ENCODE results near the gene SEC24D.

Gene SEC24D

GRCh38 chr4:118751629-118752323 is 84.2 kb downstream of the SEC24D start:
- DNase-seq (ENCODE audit: low spot score) = no peak

- no peak for DNase-seq (ENCODE audit: low spot score)
These were observed 86.5 kb downstream of the SEC24D start for GRCh38 chr4:118749347-118749988.

DNA sequence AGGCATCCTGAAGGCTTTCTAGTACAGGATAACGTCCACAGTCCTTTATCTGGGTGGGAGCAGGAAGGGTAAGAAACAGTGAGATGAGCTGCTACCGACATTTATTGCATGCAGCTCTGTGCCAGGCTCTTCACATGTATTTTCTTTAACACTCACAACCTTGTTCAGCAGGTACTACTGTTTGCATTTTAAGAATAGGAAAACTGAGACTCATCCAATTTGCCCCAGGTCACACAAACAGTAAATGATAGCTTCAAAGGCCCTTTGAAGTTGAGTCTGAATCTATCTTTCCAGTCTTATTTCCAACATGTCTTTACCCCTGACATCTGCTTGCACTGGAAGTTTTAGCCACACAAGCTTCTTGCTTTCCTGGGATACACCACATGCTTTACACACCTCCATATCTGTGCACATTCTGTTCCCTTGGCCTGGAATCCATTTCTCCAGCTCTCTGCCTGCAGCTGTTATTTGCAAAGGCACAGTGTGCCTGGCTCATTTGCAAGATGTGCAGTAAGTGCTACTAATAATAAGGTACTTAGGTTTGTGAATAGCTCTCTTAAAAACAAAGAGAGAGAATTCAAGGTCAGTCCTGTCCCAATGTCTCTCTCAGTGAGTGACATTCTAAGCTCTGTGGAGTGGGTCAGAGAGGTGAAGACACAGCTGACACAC is 89.5 kb downstream of the SEC24D start:
- DNase-seq (ENCODE audit: low spot score) = no peak

GRCh38 chr4:118745357-118745756 is 90.6 kb downstream of the SEC24D start:
- no peak for DNase-seq (ENCODE audit: low spot score)

DNA sequence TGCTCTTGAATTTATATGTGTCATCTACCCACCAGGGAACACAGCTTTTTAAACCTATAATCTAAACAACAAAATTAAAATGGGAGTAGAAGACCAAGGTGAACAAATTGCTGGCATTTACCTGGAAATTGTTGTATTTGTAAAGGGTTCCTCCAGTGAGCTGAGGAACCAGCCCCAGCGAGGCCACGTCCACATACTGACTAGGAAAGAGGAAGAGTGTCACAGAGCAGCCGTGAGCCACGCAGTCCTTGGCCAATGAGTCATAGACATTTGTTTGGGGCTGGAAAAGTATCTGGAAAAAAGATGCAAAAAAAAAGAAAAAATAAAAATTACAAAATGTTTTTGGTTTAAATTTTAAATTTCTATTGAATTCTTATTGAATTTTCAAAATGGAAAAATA is 92.1 kb downstream of the SEC24D start:
- no peak for DNase-seq (ENCODE audit: low spot score)

DNA sequence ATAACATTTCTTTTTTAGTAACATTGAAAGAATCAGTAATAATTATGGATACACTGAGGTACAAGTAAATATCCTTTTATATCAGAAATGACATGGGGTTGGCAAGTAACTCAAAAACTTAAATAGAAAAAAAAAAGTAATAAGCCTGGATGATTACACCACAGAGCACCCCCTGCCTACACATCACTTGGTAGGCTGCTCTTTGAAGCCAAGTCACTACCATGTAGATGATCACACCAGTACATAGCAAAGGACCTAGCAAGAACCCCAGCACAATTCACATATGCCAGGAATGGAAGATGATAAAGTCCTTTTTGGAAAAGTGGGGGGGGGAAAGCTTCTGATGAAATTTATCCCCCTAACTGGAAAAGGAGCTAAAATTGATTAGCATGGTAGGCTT is 93.9 kb downstream of the SEC24D start:
- DNase-seq (ENCODE audit: low spot score) = no peak

DNA sequence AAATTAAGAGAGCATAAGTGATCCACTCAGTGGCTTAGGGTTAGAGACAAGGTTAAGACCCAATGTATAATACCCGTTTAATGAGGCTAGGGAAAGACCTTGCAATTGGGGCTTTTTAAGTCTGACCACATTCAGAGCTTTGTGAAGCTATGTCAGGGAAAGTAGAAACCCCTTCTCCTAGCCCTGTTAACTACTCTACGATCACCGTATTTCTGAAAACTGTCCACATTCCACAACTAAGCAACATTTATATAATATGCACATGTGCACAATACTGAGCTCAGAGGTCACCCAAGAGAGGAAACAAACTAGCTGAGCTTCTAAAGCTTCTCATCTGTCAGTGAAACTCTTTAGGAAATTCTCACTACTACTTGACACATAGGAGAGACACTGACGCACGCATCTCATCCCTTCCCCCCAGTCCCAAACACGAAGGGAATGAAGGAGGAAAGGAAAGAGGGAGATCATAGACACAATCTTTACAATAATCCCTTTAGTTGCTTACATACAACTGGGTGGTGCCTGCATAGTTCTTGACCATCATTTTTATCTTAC is 94.5 kb downstream of the SEC24D start:
- no peak for DNase-seq (ENCODE audit: low spot score)

DNA sequence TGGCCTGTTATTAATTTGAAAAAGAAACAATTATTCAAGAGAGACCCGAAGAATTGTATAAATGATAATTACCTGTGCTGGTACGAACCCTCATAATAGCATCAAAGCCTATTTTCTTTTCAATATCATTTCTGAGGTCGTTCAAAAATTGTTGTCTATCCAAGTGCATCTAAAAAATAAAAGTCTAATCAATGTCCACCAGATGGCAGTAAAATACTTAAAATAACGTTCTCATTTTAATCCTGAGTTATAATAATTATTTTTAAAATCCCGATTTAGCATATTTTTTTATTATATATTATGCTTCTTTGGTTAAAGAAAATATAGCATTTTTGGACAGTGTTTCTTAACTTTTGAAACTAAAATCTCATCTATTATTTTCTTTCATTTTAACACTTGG is 95.1 kb downstream of the SEC24D start:
- no peak for DNase-seq (ENCODE audit: low spot score)

GRCh38 chr4:118739022-118739713 is 96.8 kb downstream of the SEC24D start:
- DNase-seq (ENCODE audit: low spot score) = no peak

DNA sequence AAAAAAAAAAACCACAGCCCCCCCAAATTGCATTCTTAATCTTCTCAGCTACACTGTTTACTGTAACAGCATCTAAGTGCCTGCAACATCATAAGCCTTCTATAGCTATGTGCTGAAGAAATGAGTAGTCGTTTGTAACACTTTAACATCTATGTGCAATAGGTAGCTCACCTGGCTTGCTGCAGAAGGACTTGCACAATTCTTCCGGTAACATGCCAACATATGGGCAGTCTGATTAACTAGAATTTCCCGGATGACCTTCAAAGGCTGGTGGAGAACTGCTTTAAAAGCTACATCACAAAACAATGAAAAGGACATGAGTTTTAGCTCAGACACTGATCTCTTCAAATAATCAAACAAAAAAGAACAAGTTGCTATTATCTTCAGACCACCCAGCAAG is 97.8 kb downstream of the SEC24D start:
- no peak for DNase-seq (ENCODE audit: low spot score)

DNA sequence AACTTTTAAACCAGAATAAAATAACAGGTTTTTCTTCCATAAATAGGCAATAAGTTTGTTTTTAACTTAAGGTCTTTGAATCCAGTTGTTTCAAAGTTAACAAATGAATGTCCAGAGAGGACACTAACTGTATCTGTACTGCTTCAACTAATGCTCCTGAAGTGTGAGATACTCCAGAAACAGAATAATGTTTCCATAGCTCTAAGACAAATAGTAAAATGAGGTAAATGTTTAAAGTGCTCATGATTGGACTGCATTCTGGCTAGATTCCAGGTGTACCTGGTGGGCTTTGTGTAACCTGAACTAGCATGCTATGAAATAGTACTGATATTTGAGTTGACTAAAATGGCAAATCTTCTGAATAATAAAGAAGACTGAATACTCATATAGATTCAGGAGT is 99.0 kb downstream of the SEC24D start:
- no peak for DNase-seq (ENCODE audit: low spot score)

- no peak for DNase-seq (ENCODE audit: low spot score)
These were observed 101.3 kb downstream of the SEC24D start for GRCh38 chr4:118734491-118735205.

GRCh38 chr4:118732591-118733330 is 103.2 kb downstream of the SEC24D start:
- DNase-seq (ENCODE audit: low spot score) = no peak

DNA sequence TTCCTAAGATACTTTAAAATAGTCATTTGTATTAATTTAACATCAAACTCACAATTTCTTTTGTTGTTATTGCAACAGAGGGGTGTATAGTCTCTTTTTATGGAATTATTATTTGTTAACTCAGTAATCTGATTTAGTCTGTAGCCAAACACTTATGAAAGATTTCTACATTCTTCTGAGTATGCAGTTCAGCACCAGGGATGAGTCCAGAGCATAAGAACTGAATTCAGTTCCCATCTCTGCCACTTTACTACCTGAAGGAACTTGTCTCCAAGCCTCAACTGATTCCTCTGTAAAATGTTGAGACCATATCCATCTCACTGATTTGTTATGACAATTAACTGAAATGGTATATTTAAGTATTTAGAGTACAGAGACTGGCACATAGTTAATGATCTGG is 105.2 kb downstream of the SEC24D start:
- no peak for DNase-seq (ENCODE audit: low spot score)

GRCh38 chr4:118729287-118730286 is 106.3 kb downstream of the SEC24D start:
- no peak for DNase-seq (ENCODE audit: low spot score)

DNA sequence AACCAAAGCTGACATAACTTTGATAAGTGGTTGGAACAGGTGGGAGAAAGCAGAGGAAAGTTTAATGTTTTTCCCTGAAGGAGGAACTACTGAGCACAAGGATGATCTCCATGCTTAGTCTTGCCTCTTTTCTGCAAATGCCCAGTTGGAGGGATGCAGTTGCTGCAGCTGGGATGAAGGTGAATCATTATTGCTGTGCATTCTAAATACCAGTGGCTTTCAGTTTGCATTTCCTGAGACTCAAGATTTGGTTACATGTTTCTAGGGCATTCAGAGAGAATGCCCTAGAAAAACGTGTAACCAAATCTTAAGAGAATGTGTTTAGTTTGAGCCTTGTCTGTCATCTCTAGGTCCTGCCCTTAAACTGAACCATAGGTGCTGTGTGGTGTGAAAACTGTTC is 108.6 kb downstream of the SEC24D start:
- DNase-seq (ENCODE audit: low spot score) = no peak

DNA sequence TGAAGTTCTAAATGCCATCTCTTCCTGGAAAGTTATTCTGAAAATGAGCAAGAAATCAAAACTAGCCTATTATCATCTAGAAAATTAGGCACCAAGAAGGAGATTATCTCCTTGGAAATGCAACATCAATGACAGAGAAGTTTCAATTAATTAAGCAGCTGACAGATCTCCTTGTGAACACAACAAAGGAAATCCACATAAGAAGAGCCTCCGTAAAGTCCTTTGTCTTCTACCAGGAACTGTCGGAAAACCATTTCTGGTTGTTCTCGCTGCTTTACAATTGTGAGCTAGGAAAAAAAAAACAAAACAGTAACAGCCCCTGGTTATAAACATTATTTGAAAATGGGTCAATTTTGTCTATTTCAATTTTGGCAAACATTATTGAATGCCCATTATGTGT is 112.6 kb downstream of the SEC24D start:
- no peak for DNase-seq (ENCODE audit: low spot score)

DNA sequence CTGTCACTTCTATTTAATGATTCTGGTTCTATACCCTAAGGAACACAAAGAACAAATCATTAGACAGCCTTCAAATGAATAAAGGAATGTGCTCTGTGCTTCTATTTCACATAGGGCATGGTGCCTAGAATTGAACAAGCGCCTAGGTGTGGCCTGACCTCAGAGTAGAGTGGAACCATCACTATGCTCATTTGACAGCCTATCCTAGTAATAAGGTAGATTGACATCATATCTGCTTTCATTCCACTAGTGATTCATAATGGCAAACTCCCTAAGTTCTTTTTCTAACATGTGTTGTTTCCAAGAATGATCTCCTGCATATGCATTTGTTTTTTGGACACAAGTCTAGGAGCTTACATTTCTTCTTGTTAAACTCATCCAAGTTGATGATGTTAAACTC is 114.2 kb downstream of the SEC24D start:
- DNase-seq (ENCODE audit: low spot score) = no peak

DNA sequence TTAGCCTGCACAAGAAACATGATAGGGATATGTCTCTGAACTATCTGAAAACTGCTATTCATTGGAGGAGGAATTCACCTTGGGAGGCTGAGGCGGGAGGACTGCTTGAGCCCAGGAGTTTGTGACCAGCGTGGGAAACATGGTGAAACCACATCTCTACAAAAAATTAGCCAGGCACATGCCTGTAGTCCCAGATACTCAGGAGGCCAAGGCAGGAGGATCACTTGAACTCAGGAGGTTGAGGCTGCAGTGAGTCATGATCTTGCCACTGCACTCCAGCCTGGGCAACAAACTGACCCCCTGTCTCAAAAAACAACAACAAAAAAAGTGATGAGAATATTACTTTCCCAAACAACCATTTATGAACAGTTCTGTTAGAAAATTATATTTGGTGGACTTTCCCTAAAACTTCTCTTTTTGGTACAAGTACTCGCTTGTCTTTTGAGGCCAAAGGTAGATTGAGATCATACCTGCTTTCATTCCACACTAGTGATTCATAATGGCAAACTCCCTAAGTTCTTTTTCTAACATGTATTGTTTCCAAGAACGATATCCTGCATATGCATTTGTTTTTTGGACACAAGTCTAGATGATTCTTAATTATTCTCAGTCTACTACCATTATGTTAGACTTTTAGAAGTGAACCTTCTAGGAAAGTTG is 117.3 kb downstream of the SEC24D start:
- DNase-seq (ENCODE audit: low spot score) = no peak

Measured in ecto neural progenitor cell (in vitro differentiated cells).